Spleen (tissue), 7 donors: ENCODE measurements around the gene TEAD1.

Experiments used
- CTCF ChIP-seq, 11 experiments: fragments of 200-600 bp in 7 of 11; fragments of 450-650 bp in 4 of 11; sonication (generic) in 4 of 11; IDR thresholded peaks in 8 of 11; conservative IDR thresholded peaks in 3 of 11; 1 replicate in 7 of 11; 2 replicates in 4 of 11; pipeline versions ENCODE4 v1.4.0 to v1.8.0; 2016 to 2021; ENCODE audit warnings: antibody characterized with exemption in 11 of 11, inconsistent platforms in 4 of 11, mild to moderate bottlenecking in 1 of 11
- POLR2A ChIP-seq, 3 donors: fragments of 450-650 bp; IDR thresholded peaks; one replicate each; pipeline ENCODE4 v1.5.1; 2017; ENCODE audit warnings: antibody characterized with exemption in 3 of 3, mild to moderate bottlenecking in 1 of 3
- donor health status: DM: no; HTN: no; CAD: no; lungs with moderate emphysema.
- donor health status: DM: no; HTN: no; CAD: no.
- donor health status: DM: no; HTN: no; CAD: no.

- TF ChIP-seq CTCF (IDR thresholded peaks at IDR 0.05 in 8 of 11, conservative IDR thresholded peaks at IDR 0.05 in 3 of 11) (no peak), POLR2A (IDR thresholded peaks at IDR 0.05) (no peak)
These were observed 2.9 kb upstream of the TEAD1 start for GRCh38 chr11:12671370-12671769.
